HepG2 (cell line): ENCODE data around the gene LRRC45. TPM values are rescaled to one million over a fixed set of nuclear protein-coding genes. Genes with fewer than 3 reads are reported as not detected.

Experiments used
- AGO1 ChIP-seq: fragments of 200-400 bp; formaldehyde crosslinking; IDR thresholded peaks from 2 replicates; pipeline ENCODE4 v1.6.1; 2017; ENCODE audit warnings: mild to moderate bottlenecking, low read depth, low read length, moderate library complexity; ENCODE audit not compliant: poor library complexity, severe bottlenecking
- ARNTL ChIP-seq: sonication (generic); formaldehyde crosslinking; IDR thresholded peaks from 2 replicates; pipeline ENCODE4 v1.4.0; 2020; ENCODE audit warnings: mild to moderate bottlenecking, missing genetic modification reagents
- BCL3 ChIP-seq: sonication (generic); formaldehyde crosslinking; IDR thresholded peaks from 2 replicates; pipeline ENCODE4 v1.5.1; 2020; ENCODE audit warnings: mild to moderate bottlenecking, missing genetic modification reagents, moderate library complexity
- E2F1 ChIP-seq: sonication (generic); formaldehyde crosslinking; IDR thresholded peaks from 2 replicates; pipeline ENCODE4 v1.5.0; 2020; ENCODE audit warnings: missing genetic modification reagents
- EEA1 ChIP-seq: sonication (generic); formaldehyde crosslinking; IDR thresholded peaks from 2 replicates; pipeline ENCODE4 v1.5.1; 2020; ENCODE audit warnings: mild to moderate bottlenecking, missing genetic modification reagents, borderline replicate concordance
- GATAD2A ChIP-seq: IDR thresholded peaks from 2 replicates; pipeline ENCODE4 v1.6.1; 2016
- MEIS2 ChIP-seq: sonication (generic); formaldehyde crosslinking; IDR thresholded peaks from 2 replicates; pipeline ENCODE4 v1.9.0; 2021; ENCODE audit warnings: mild to moderate bottlenecking, missing genetic modification reagents
- NR2F1 ChIP-seq, 2 experiments: fragments of 450-650 bp in 1 of 2; formaldehyde crosslinking in 1 of 2; IDR thresholded peaks; 2 replicates each; pipeline versions ENCODE4 v1.5.0 to v1.6.1; 2016 to 2020; ENCODE audit warnings: mild to moderate bottlenecking in 1 of 2, missing compliant biosample characterization in 1 of 2, missing genetic modification reagents in 1 of 2, moderate library complexity in 1 of 2
- RFX5 ChIP-seq: IDR thresholded peaks from 2 replicates; pipeline ENCODE4 v1.6.1; 2011; ENCODE audit warnings: low read depth, low read length, improper control_type of control experiment
- SP5 ChIP-seq: IDR thresholded peaks from 2 replicates; pipeline ENCODE4 v1.6.1; 2016; ENCODE audit warnings: low read depth, borderline replicate concordance
- ZNF33B ChIP-seq: sonication (generic); formaldehyde crosslinking; IDR thresholded peaks from 2 replicates; pipeline ENCODE4 v1.5.1; 2020; ENCODE audit warnings: mild to moderate bottlenecking, missing genetic modification reagents
- ZNF407 ChIP-seq: sonication (generic); formaldehyde crosslinking; IDR thresholded peaks from one replicate; pipeline ENCODE4 v1.5.1; 2020; ENCODE audit warnings: mild to moderate bottlenecking, missing genetic modification reagents; ENCODE audit errors: not compliant biosample characterization
- ZNF703 ChIP-seq: sonication (generic); formaldehyde crosslinking; IDR thresholded peaks from 2 replicates; pipeline ENCODE4 v1.5.1; 2020; ENCODE audit warnings: missing genetic modification reagents, mild to moderate bottlenecking, moderate library complexity, borderline replicate concordance
- polyA plus RNA-seq, 8 experiments: library from polyadenylated mRNA; depleted of rRNA in 3 of 8; stranded (reverse) in 7 of 8; unstranded in 1 of 8; fragments of >200 nt; fragmentation: Illumina TruSeq in 4 of 8; extraction: Trizol in 4 of 8; gene quantifications; 2 replicates each; pipeline versions ENCODE4 v1.2.1 to v1.2.3, GENCODE V29; 2011 to 2016; ENCODE audit warnings: low read depth in 4 of 8, missing spikeins in 1 of 8, mixed read lengths in 1 of 8; ENCODE audit not compliant: insufficient read depth in 1 of 8
- total RNA-seq, 5 experiments: library from RNA; depleted of rRNA; stranded (reverse); fragments of >200 nt; fragmentation: Illumina TruSeq; extraction: Trizol; gene quantifications; 2 replicates each; pipeline ENCODE4 v1.2.3, GENCODE V29; 2016; ENCODE audit warnings: low read depth in 1 of 5
- TF ChIP-seq, protein P1 (sequence below): sonication (generic); formaldehyde crosslinking; IDR thresholded peaks from 2 replicates; pipeline ENCODE4 v1.5.0; 2020; ENCODE audit warnings: mild to moderate bottlenecking, low read depth, missing genetic modification reagents, borderline replicate concordance
- TF ChIP-seq, protein P2 (sequence below): sonication (generic); formaldehyde crosslinking; conservative IDR thresholded peaks from 2 replicates; pipeline ENCODE4 v1.8.0; 2022; ENCODE audit warnings: mild to moderate bottlenecking, moderate library complexity, missing genetic modification reagents

LRRC45 gene
- total and polyA plus RNA-seq, 2 of the 13 experiments (the other 11 are each of a cell fraction or from before 2014, with no cell fraction given): 11.6 to 48.1 TPM

- no peak for TF ChIP-seq ZNF703
- 0 out of 2 replicates have a peak, but pooled peaks have one; percentile 26 for TF ChIP-seq ARNTL
- peak; percentile 54; the same call in 1 of the 2 replicates for TF ChIP-seq GATAD2A (CRISPR knock-in tag)
- TF ChIP-seq AGO1: peak; percentile 47
- TF ChIP-seq NR2F1 (CRISPR knock-in tag; IDR thresholded peaks at IDR 0.05): no peak
- TF ChIP-seq, protein P1, sequence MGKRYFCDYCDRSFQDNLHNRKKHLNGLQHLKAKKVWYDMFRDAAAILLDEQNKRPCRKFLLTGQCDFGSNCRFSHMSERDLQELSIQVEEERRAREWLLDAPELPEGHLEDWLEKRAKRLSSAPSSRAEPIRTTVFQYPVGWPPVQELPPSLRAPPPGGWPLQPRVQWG: no peak
- TF ChIP-seq ZNF407: no peak
- TF ChIP-seq ZNF33B (CRISPR knock-in tag): no peak
- TF ChIP-seq MEIS2: no peak
- TF ChIP-seq SP5 (CRISPR knock-in tag): no peak
- TF ChIP-seq EEA1 (CRISPR knock-in tag): no peak
- TF ChIP-seq BCL3: peak; percentile 25; the same call in 1 of the 2 replicates
- TF ChIP-seq E2F1 (CRISPR knock-in tag): no peak
- TF ChIP-seq, protein P2, sequence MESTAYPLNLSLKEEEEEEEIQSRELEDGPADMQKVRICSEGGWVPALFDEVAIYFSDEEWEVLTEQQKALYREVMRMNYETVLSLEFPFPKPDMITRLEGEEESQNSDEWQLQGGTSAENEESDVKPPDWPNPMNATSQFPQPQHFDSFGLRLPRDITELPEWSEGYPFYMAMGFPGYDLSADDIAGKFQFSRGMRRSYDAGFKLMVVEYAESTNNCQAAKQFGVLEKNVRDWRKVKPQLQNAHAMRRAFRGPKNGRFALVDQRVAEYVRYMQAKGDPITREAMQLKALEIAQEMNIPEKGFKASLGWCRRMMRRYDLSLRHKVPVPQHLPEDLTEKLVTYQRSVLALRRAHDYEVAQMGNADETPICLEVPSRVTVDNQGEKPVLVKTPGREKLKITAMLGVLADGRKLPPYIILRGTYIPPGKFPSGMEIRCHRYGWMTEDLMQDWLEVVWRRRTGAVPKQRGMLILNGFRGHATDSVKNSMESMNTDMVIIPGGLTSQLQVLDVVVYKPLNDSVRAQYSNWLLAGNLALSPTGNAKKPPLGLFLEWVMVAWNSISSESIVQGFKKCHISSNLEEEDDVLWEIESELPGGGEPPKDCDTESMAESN (CRISPR knock-in tag): no peak; the same call in 1 of the 2 replicates
- TF ChIP-seq RFX5: no peak
Measured at GRCh38 chr17:81978524-81979298, 44.4 kb upstream of the LRRC45 start (continued).
